ENCODE results near the gene ENTREP1.
"Not testable (repeated sequence)": the region's sequence is repeated elsewhere in the genome, so short reads cannot be mapped to it uniquely, and the experiment has no call there.

The ENTREP1 gene

GRCh38 chr9:69376651-69377050 lies 51.6 kb downstream of the ENTREP1 start:
- no peak for DNase-seq

GRCh38 chr9:69377291-69377690 lies 52.3 kb downstream of the ENTREP1 start:
- no peak for DNase-seq

DNA sequence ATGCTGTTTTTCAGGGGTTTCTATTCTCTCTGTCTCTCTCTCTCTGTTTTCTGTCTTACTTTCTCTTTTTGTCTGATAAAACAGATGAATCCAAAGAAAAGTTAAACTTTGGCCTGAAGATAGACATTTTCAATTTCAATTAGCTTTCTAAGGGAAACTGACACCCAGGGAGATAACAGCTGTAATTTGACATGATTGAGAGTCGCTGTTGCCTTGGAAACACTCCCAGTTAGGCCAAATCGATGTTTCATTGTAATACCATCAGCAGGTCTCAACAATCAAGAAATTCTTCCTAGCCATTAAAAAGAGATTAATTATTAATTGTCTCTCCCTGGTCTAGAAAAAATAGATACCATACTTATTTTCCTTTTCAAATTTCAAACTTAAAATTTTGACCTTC lies 53.0 kb downstream of the ENTREP1 start:
- DNase-seq, result no peak

DNA sequence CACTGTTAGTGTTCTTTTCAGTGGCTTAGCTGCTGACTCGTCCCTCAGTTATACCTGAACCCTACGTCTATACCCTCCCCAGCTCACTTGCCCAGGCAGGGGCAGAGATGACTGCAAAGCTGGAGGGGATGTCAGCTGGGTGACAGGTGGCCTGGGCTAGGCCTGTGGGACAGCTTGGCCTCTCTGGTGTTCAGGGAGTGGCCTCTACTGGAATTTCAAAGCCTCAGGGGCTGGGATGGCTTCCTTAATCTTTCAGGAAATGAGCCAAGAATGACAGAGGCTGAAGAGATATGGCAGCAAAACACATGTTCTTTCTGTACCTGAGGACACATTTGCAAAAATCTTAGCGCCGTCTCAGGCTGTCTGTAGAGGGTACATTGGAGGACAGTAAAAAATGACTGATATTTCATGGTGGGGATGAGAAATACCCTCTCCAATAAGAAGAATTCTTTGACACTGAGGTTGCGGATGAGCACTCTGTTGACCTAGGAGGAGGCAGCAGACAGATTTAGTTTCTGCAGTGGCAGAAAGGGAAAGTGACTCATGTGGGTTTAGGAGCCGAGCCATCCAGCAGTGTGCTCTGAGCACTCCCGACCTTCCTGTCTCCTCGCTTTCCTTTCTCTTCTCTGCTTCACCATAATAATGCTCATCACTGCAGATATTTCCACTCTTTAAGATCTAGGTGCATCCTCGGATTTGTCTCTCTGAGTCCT lies 54.4 kb downstream of the ENTREP1 start:
- no peak for DNase-seq

- no peak for DNase-seq
Measured at GRCh38 chr9:69380301-69380700, 55.3 kb downstream of the ENTREP1 start.

- no peak for DNase-seq
Measured at GRCh38 chr9:69380811-69381210, 55.8 kb downstream of the ENTREP1 start.

GRCh38 chr9:69382135-69382534 lies 57.1 kb downstream of the ENTREP1 start:
- DNase-seq, result no peak

DNA sequence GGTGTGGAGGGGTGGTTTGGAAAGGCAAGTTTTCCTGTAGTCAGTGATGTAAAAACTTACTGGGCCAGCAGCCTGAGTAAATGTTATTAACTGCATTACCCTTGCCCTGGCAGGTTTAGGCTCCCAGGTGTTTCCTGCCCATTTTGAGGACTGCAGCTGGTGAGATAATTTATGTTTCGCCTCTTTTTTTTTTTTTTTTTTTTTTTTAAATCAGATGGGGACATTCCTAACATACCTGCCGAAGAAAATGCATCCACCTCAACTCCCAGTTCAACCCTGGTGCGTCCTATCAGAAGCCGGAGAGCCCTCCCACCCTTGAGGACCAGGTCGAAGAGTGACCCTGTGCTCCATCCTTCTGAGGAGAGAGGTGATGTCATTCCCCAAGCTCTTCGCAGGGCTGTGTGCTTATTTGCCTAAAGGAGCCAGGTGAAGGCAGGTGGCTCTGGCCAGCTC lies 60.6 kb downstream of the ENTREP1 start:
- no peak for DNase-seq

DNA sequence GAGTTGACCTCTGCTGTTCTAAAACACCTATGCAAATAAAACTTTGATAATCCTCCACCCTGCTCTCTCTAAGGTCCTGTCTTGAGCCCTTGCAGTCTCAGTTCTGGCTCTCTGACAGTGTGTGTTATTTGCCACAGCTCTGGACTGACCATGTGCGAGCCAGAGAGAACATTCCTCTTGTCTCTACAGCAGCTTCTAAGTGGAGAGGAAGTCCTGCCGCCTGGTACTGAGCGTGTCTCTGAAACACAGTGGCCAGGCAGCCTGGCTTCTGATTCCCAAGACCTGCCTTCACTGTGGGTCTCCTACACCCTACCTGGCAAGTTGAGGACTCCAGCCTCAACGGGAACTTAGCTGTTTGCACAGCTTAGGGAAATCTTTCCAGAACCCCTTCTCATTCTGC lies 61.6 kb downstream of the ENTREP1 start:
- DNase-seq, result no peak

GRCh38 chr9:69388596-69388995 lies 63.6 kb downstream of the ENTREP1 start:
- no peak for DNase-seq

- DNase-seq, result no peak
Measured at GRCh38 chr9:69389437-69389995, 64.5 kb downstream of the ENTREP1 start.

DNA sequence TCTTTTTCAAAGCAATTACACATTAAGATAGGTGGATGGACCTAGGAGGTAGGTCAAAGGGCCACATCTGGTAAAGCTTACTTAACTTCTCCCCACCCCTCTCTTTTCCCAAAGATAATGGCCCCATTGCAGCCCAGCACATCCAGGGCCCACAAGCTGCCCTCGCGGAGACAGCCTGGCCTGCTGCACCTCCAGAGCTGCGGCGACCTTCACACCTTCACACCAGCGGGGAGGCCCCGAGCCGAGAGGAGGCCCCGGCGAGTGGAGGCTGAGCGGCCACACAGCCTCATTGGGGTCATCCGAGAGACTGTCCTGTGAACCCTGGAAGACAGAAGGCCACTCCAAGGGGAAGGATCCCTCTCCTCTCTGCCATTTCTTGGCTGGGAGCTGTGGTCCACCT lies 66.5 kb downstream of the ENTREP1 start:
- no peak for DNase-seq

DNA sequence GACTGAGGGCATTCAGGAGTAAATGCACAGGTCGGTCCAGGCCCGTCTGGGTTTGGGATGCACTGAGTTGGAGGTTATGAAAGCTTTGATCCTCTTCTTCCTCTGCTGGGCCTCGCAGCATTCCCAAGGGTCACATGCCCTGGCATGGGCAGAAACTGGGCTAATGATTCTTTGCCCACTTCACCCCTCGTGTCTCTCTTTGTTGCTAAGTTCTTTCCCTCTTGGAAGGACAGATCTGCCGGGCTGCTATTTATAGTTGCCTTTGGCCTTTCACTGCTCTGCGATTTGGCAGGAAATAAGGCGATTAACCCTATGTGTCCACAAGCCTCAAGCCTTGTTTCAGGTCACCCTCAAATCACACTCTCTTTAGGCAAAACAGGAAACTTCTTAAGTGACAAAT lies 66.9 kb downstream of the ENTREP1 start:
- no peak for DNase-seq

DNA sequence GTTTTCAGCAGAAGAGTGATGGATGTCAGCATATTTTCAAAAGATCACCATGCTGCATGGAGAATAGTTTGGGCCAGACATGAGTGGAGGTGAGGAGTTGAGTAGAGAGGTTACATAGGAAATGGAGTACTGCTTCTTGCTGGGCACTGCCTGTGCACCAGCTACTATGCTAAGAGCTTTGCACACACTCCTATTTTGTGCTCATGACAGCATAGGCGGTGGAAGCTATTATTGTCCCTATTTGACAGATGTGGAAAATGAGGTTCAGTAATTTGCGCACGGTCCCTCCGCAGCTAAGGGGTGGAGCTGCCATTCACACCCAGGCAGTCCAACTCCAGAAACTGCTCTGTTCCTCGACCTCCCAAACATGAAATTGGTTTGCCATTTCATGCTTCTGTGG lies 67.8 kb downstream of the ENTREP1 start:
- no peak for DNase-seq

DNA sequence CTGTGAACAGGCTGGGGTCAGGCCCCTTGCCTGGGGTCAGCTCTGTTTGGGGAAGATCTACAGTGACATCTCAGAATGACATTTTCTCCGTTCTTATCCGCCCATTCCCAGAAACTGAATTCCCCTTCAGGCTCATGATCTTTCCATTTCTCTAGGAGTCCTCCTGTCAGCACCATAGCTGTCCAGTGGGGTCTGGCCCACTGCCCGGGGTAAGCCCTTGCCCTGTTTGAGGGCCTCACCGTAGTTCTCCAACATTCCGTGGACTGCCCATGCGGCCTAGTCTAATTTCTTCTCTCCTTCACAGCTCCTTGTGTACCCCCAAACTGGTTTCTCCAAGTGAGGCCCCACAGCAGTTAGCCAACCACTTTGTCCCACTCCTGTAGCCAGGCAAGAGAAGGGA lies 68.4 kb downstream of the ENTREP1 start:
- no peak for DNase-seq

DNA sequence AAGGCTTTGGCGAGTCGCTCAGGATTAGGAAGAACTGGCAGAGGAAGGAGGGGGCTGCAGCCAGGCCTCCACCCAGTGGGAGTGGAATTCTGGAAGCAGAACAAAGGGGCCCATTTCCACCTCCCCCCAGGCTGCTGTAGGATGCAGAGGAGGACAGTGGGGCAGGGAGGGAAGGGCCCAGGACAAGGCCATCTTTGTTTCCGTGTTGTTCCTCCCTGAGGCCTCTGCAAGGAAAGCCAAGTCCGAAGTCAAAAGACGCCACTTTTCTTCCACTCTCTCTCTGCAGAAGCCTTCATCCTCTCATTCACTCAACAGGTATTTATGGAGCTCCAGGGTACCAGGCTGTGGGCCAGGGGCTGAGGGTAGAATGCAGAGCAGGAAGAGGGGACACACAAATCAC lies 70.7 kb downstream of the ENTREP1 start:
- DNase-seq, result no peak

- no peak for DNase-seq
Measured at GRCh38 chr9:69396759-69397158, 71.7 kb downstream of the ENTREP1 start.

- DNase-seq, result no peak
Measured at GRCh38 chr9:69397384-69398214, 72.6 kb downstream of the ENTREP1 start.

DNA sequence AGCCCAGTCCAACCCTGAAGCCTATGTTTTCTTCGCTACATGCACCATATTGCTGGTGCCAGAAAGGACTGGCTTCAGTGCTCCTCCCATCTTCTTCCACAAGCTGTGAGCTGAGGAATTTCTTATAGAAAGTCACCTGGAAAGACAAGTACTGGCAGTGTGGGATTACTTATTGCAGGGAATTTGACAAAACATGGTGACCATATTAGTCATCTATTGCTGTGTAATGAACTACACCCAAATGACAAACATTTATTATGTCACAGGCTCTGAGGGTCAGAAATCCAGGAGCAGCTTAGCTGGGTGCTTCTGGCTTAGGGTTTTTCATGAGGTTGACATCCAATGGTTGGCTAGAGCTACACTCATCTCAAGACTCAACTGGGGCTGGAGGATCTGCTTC lies 75.5 kb downstream of the ENTREP1 start:
- no peak for DNase-seq

DNA sequence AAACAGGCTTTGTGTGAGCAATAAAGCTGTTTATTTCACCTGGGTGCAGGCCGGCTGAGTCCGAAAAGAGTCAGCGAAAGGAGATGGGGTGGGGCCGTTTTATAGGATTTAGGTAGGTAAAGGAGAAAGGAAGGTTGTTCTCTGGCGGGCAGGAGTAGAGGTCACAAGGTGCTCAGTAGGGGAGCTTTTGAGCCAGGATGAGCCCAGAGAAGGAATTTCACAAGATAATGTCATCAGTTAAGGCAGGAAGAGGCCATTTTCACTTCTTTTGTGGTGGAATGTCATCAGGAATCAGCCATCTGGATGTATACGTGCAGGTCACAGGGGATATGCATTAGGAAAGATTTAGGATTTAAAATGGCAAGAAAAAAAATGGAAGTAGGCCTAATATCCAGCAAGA lies 84.9 kb downstream of the ENTREP1 start:
- DNase-seq, result not testable (repeated sequence)

GRCh38 chr9:69411246-69411645 lies 86.2 kb downstream of the ENTREP1 start:
- DNase-seq, result no peak

GRCh38 chr9:69411931-69412740 lies 87.1 kb downstream of the ENTREP1 start:
- no peak for DNase-seq

GRCh38 chr9:69412741-69413150 lies 87.7 kb downstream of the ENTREP1 start:
- DNase-seq, result no peak

Measured in activated CD8-positive, alpha-beta memory T cell treated with anti-CD3 and anti-CD28 coated beads, Interleukin-2, amount 50 U/mL, for 48 hours (primary cell).